Stimulated activated CD4-positive, alpha-beta T cell treated with anti-CD3 and anti-CD28 coated beads, TNF-alpha, amount 100 ng/mL, for 1 hour (primary cell): ENCODE measurements around the gene TACR2.
"Not testable (repeated sequence)": the region's sequence is repeated elsewhere in the genome, so short reads cannot be mapped to it uniquely, and the experiment has no call there.

Experiments used
- DNase-seq, 3 donors: peaks; one replicate each; pipeline ENCODE4 v3.0.0-alpha.2; 2020; ENCODE audit warnings: low read depth in 3 of 3, low spot score in 1 of 3

The TACR2 gene

DNA sequence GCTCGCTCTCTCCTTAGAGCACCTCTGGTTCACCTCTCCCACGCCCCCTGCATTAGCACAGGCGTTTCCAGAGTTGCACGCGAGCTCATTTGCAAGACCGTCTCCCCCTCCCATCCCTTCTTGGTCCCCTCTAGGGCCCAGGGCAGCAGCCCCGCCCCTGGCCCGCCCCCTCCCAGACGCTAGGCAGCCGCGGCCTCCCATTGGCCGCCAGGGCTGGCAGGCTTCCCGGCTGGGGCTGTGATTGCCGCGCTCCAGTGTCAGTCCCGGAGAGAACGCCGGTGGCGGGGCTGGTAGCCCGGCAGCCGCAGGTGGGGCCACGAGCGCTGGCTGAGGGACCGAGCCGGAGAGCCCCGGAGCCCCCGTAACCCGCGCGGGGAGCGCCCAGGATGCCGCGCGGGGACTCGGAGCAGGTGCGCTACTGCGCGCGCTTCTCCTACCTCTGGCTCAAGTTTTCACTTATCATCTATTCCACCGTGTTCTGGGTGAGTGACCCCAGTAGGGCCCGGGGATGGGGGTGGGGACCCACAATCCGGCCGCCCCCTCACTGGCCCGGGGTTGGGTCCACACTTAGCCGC is 34.6 kb upstream of the TACR2 start, which contains the start of gene TSPAN15:
Gene TSPAN15 (plus strand): TSS at position 257 of the 575 bp plus-strand sequence. CDS start 130 bp downstream, at position 387.
- peak; percentile 40 to 66 (median 65) for DNase-seq

DNA sequence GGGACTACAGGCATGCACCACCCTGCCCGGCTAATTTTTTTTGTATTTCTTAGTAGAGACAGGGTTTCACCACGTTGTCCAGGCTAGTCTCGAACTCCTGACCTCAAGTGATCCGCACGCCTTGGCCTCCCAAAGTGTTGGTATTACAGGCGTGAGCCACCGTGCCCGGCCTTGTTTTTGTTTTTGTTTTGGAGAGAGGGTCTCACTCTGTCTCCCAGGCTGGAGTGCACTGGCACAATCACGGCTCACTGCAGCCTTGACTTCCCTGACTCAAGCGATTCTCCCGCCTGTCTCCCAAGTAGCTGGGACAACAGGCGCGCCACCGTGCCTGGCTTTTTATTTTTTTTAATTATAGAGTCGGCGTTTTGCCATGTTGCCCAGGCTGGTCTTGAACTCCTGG is 33.7 kb upstream of the TACR2 start:
- not testable (repeated sequence) for DNase-seq

DNA sequence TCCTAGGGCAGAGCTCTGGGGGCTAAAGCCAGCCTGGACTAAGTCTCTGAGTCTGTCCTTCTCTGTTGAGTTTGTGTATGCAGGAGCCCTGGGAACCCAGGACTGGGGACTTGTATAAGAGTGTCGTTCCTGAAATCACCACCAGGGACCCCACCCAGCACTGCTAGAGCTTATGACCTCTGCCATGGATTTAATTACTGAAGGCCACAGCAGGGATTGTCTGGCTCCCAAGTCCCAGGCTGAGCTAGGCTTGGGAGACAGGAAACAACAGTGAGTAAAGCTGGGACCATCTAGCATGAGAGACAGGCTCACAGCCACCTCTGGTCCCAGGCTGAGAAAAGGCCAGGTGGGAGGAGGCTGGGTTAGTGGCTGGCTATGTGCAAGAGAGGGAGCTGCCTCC is 33.1 kb upstream of the TACR2 start:
- no peak for DNase-seq

DNA sequence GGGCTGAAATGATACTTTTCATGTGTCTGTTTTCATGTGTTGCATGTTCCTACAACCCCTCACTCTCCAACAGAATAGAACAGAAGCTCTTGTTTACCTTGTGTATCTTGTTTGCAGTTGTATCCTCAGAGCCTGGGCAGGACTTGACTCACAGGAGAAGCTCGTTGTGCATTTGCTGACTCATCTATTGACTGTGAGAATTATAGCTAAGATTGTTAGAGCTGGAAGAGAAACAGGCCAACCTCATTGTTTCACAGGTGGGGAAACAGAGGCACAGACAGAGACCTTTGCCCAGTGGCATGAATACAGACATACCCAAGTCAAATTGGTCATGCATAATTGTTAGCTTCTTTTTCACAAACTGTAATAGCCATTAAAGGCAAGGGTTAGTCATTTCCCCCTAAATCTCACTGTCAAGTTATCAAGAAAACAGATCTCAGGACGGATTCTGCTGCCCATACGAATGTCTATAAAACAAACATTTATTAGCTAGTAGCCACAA is 30.0 kb upstream of the TACR2 start:
- no peak for DNase-seq

DNA sequence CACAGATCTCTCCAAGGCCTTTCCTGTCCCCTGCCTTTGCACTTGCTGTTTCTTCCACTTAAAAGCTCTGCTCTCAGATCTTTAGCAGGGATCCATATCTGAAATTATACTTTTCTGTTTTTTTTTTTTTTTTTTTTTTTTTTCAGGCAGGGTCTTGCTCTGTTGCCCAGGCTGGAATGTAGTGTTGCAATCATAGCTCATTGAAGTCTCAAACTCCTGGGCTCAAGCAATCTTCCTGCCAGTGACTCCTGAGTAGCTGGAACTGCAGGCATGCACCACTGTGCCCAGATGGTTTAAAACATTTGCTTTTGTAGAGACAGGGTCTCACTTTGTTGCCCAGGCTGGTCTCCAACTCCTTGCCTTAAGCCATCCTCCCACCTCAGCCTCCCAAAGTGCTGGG is 29.5 kb upstream of the TACR2 start:
- DNase-seq, result no peak

DNA sequence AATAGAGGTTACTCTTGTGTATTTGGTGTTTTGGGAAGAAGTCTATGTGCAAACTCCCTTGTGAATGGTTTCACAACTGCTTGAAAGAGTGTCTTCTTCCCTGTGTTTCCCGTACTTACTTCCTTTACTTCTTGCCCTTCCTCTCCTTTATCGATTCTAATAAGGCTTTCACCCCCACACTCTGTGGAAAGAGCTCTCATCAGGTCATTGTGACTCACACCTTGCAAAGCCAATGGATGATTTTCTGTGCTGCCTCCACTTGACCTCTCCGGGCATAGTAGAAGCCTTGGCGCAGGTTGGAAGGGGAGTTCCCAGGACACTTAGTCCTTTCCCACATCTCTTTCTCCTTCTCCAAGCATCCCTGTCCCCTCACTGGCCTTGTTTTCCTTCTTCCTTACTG is 28.3 kb upstream of the TACR2 start:
- no peak for DNase-seq

DNA sequence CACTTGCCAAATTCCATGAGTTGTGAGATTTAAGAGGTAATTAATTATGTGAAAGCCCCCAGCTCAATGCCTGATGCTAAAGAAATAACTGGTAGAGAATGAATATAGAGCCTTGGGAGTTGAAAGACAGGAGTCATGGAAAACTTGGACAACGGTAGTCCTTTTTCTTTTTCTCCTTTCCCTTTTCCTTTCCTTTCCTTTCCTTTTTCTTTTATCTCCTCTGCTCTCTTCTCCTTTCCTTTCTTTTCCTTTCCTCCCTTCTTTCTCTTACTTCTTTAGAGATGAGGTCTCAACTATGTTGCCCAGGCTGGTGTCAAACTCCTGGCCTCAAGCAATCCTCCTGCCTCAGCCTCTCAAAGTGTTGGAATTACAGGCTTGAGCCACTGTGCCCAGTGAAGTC is 26.6 kb upstream of the TACR2 start:
- no peak for DNase-seq

DNA sequence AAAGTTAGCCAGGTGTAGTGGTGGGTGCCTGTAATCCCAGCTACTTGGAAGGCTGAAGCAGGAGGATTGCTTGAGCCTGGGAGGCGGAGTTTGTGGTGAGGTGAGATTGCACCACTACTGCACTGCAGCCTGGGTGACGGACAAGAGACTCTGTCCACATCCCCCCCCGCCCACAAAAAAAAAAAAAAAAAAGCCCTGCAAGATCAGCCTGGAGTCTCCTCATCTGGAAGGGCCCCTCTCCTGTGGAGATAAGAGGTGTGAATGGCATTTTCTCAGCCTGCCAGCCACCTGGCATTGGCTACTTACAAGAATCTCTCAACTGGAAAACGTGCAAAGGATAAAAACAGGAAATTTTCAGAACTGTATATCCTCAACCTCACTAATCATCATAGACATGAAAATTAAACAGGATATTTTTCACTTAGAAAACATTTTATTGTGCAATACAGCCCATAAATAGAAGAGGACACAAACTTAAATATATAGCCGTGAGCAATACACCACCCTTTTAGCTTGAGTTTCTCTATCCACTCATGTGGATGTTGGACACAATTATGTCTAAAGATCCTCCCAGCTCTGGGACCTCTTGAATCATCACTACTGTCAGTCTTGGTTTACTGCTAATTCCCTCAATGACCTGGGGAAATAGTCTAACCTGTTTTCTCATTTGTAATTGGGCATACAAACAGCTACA is 23.2 kb upstream of the TACR2 start:
- DNase-seq, result no peak

DNA sequence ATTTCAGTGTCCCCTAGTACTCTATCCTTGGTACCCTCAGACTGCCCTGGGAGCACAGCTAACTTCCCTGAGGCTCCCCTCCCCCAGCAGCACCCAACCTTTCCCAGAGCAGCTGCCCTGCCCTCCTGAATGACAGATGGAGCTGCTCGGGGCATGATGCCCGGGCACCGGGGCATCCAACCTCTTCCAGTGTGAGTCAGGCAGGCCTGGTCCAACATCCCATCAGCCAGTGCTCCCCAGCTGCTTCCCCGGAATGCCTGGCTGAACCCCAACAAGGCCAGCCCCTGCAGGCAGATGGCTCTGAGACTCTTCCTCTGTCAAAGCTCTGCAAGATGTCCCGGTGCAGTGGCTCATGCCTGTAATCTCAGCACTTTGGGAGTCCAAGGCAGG is 22.6 kb upstream of the TACR2 start:
- no peak for DNase-seq

DNA sequence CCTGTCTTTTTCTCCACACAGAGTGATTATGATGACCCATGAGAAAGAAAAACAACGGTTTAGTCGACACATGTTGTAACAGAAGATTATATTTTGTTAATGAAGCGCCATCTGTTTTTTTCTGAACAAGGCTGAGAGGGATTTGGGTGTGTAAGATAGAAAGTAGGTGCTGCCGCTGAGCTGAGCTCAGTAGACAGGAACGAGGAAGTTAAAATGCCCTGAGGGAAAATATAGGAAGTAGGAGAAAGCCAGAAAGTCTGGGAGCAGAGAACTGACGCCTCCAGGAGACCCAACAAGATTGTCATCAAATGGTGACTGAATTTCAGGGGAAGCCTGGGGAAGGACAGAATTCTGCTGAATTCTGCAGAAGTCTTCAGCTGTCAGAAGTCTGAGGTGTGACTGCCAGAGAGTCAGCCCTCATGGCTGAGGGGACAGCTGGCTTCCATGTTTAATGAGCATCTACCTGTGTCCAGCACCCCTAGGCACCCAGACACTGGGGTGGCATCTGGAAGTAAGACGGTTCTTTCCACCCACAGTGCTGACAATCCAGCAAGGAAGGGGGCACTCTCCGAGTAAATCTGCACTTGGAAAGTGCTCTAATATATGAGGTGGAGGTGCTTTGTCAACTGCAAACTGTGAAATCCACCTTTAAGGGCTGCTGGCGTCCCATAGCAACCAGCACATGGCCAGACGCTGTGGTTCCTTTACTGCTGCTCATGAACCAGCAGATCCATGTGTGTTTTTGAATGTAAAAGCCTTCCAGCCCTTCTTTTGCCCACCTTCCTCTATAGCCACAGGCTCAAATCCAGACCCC is 22.0 kb upstream of the TACR2 start:
- no peak for DNase-seq

DNA sequence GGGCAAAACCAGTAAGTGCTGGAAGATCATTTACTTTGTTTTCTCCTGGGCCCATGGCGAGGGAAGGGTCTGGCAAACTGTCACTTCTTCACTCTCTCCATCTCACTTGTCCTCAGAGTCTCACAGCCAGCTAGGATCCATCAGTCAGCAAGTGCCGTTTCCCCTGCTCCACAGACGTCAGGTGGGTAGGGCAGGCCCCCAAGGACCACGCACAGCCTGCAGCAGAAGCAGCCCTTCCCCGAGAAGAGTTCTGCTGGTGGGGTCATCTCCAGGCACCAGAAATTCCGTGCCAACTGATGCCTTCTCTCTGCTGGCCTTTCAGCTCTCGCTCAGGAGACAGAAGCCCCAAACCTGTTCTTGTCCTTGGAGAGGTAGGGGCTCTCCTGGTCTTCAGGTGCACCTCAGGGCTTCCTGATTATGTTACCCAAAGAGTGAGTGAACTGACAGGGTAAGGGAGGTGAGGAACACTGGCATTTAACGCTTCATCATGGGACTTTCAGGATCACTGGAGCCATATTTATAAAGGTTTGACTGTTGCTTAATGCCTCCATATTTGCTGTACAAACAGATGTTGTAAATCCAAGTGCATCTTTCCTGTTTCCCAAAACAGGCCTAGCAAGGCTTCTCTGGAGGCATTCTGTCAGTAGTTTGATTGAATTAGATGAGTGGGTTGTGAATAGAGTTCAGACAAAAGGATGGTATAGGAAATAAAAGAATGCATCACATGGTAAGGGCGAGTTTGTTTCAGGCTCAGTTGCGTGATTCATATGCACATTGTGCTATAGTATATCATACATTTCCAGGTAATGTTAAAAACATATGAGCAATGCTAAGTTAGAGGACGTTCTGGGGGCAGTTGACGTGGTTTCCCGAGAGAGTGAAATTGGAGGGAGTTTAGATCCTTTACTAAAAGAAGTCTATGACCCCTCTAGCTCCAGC is 20.9 kb upstream of the TACR2 start:
- no peak for DNase-seq

DNA sequence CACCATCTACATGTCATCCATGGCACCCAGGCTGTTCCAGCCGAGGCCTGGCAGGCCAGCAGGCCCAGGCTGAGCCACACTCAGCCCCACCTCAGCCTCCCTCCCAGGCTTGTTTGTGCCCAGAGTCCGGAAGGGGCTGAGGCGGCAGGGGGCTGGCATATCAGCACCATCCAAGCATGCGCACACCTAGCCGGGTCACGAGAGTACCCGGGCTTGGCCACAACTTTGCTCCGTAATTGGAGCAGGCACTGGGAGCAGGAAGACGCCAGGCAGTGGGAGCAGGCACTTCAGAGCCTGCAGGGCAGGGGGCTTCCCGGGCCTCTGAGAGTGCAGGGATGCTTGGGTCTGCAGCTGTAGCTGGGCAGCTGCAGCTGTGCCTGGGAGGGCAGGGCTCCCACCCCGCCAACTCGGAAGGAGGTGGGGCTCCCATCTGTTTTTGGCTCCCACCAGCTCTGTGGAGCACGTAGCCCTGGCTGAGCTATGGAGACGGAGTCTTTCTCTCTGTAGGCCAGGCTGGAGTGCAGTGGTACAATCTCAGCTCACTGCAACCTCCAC is 19.3 kb upstream of the TACR2 start:
- DNase-seq, result no peak

DNA sequence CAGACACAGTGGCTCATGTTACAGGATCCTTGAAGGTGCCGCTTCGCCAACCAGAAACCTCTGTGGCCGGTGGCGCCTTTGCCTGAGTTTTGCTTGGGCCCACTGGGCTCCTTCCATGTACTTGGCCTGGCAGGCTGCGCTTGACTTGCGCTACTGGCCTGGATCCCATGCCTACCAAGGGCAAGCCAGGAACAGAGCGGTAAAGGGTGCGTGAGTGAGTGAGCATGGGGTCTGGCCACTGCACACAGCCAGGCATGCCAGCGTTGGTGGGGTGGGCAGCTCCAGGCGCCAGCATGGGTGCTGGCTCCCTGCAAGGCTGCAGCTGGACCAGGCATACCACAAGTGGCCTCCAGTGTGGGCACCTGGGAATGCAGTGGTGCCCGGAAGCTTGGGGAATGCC is 18.2 kb upstream of the TACR2 start:
- DNase-seq, result no peak

DNA sequence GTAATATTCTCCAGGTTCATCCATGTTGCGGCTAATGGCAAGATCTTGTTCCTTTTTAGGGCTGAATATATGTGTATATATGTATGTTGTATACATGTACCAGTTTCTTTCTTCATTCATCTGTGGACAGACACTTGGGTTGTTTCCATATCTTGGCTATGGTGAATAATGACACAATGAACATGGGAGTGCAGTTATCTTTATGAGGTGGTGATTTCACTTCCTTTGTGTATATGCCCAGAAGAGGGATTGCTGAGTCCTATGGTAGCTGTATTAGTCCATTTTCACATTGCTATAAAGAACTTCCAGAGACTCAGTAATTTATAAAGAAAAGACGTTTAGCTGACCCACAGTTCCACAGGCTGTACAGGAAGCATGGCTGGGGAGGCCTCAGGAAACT is 17.5 kb upstream of the TACR2 start:
- no peak for DNase-seq

DNA sequence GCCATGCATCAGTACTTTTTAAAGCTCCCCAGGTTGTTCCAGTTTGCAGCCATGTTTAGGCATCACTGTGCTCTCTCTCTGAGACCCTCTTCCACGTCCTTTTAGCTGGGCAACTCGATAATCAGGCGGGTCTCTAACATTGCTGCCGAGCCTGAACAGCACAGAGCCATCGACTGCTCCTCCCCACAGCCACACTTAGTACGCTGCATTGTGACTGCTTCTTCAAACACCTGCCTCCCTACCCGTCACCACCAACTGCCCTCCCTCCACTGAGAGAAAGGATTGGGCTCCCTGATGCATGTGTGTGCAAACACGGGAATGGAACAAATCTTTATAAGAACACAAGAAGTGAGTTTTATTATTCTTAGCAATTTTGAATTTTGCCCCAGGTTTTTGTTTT is 11.4 kb upstream of the TACR2 start:
- no peak for DNase-seq

DNA sequence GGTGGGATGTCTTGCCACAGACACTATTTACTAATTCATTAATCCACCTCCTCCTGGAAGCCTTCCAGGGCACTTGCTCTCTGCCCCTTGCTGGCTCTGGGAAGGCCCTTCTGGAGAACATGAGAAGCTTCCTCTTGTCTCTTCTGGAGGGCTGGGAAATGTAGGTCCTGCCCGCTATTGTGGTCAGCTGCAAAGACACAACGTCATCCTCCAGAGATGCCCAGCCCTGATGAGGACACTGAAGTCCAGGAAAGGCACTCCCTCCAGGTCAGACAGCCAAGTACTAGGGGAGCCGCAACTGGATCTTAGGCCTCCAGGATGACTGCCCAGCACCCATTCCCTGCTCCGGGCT is 9.6 kb upstream of the TACR2 start:
- no peak for DNase-seq

DNA sequence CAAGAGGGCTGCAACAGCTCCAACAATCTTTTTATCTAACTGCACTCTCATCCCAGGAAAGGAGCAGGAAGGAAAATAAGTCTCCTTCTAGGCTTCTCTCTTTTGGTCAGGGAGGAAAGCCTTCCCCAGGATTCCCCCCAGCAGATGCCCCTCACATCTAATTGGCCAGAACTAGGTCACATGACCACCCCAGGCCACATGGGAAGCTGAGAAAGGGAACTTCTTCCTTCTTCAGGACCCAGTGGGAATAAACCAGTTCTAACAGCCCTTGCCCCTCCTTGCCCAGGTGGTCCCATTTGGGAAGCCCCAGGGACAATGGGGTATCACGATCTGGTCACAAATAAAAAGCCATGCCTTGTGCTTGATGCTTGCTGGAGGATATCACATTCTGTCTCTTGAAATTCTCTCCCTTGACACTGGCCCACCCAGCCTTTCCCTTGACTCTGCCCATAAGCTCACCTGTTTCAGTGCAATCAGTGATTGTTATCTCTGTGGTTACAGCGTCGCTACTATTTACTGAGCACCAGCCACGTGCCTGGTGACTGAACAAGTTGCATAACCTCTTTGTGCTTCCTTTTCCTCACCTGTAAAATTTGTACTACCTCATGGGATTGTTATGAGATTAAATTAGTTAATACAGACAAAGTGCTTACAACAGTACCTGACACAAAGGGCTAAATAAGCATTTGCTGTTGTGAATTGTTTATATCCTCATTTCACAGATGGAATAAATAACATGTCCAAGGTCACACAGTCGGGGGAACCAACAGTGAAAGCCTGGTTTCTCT is 9.0 kb upstream of the TACR2 start:
- DNase-seq, result no peak

DNA sequence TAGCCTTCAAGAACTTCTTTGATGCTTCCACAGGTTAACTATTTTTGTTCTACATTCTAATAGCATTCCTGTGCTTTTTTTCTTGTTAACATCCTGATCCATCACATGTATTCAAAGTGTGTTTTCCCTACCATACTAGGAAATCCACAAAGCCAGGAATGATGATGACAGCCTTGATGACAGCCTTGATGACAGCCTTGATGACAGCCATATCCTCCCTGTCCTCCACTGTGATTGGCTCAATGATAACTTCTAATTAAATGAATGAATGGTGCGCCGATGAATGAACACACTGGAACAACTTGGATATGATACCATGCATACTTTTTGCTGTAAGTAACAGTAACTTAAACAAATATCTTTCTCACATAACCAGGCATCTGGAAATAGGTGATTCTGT is 8.3 kb upstream of the TACR2 start:
- DNase-seq, result no peak

DNA sequence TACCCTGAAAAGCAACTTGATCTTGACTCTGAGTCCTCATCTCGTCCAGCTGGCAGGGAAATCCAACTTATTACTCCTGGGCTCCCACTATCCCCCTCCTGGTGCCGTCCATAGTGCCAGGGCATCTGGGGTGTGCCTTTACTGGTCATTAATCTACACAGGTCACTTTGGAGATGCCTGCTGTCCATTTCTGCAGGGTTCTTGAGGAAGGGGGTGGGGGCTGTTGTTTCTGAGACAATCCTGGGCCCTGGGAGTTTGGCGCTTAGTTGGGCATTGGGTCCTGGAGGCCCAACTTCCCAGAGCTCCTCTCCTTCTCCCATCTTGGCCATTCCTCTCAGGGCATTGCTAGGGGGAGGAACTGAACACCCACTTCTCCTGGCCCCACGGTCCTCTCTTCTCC is 6.0 kb upstream of the TACR2 start:
- DNase-seq, result no peak
